Transverse colon (tissue), 4 donors: Measurements from ENCODE around the gene CCM2L. TPM values are rescaled to one million over a fixed set of nuclear protein-coding genes. Genes with fewer than 3 reads are reported as not detected.

Experiments used
- DNase-seq: peaks from one replicate; pipeline ENCODE4 v3.0.0-alpha.2; 2019
- H3K27ac ChIP-seq, 4 donors: fragments of 200-600 bp; sonication (generic); 2 replicates each; pipeline ENCODE4 v1.5.1; 2016 to 2018; ENCODE audit warnings: inconsistent platforms in 4 of 4
- H3K27me3 ChIP-seq: fragments of 200-600 bp; sonication (generic); 2 replicates; pipeline ENCODE4 v1.5.1; 2017; ENCODE audit warnings: inconsistent platforms
- H3K36me3 ChIP-seq, 4 donors: fragments of 200-600 bp; sonication (generic); 2 replicates each; pipeline ENCODE4 v1.5.1; 2017 to 2019; ENCODE audit warnings: inconsistent platforms in 4 of 4
- H3K4me1 ChIP-seq, 4 donors: fragments of 200-600 bp; sonication (generic); 2 replicates each; pipeline ENCODE4 v1.5.1; 2017 to 2020; ENCODE audit warnings: inconsistent platforms in 4 of 4
- H3K4me3 ChIP-seq, 4 donors: fragments of 200-600 bp; sonication (generic); 1 replicate in 1 of 4; 2 replicates in 3 of 4; pipeline versions ENCODE4 v1.5.1 to v1.6.1; 2017 to 2019; ENCODE audit warnings: inconsistent platforms in 4 of 4
- H3K9me3 ChIP-seq, 2 donors: fragments of 200-600 bp; sonication (generic); 2 replicates each; pipeline ENCODE4 v1.5.1; 2017 to 2019; ENCODE audit warnings: inconsistent platforms in 2 of 2
- CTCF ChIP-seq, 5 experiments: fragments of 200-600 bp in 3 of 5; fragments of 450-650 bp in 2 of 5; sonication (generic) in 3 of 5; IDR thresholded peaks; 1 replicate in 2 of 5; 2 replicates in 3 of 5; pipeline ENCODE4 v1.5.1; 2016 to 2017; ENCODE audit warnings: antibody characterized with exemption in 5 of 5, inconsistent platforms in 3 of 5, mild to moderate bottlenecking in 2 of 5, moderate library complexity in 1 of 5
- EP300 ChIP-seq: sonication (generic); formaldehyde crosslinking; IDR thresholded peaks from one replicate; pipeline ENCODE4 v1.6.1; 2017; ENCODE audit warnings: antibody characterized with exemption, low read depth
- POLR2A ChIP-seq: fragments of 450-650 bp; IDR thresholded peaks from one replicate; pipeline ENCODE4 v1.6.1; 2016; ENCODE audit warnings: antibody characterized with exemption, mild to moderate bottlenecking, moderate library complexity
- POLR2AphosphoS5 ChIP-seq, 3 donors: sonication (generic); formaldehyde crosslinking; IDR thresholded peaks; one replicate each; pipeline ENCODE4 v1.6.1; 2016; ENCODE audit warnings: antibody characterized with exemption in 3 of 3
- WGBS, 2 donors: methylation state at CpG; one replicate each; pipeline ENCODE4 v1.1.5; 2018; ENCODE audit warnings: low coverage in 1 of 2; 5-methylcytosine and 5-hydroxymethylcytosine counted together
- in situ Hi-C, 4 donors: fragments of 200-750 bp; cut with MboI; loops; one replicate each; pipeline versions ENCODE4 v1.15.0 to v1.15.1; 2017; ENCODE audit warnings: low sequenced_read_pairs in 3 of 4, low pct_ligation_motif_present in 1 of 4, low pct_unique_long_range_greater_than_20kb in 1 of 4
- intact Hi-C: fragments of 100-400 bp; cut with DNase I; formaldehyde crosslinking; loops from one replicate; pipeline ENCODE4 v1.15.1; 2023; ENCODE audit warnings: low total_unique reads
- total RNA-seq, 4 donors: library from RNA; depleted of rRNA; stranded (reverse); fragments of >200 nt; gene quantifications; one replicate each; pipeline ENCODE4 v1.1.0, GENCODE V29; 2016

The CCM2L gene
- total RNA-seq, 4 donors from 2014 or later, result 1.7 to 4.9 (median 3.0) TPM

- Histone ChIP-seq H3K4me3 (no peak overlapping the region), H3K4me1 (no peaks in the 10 kb centered on the region), H3K9me3 (no peaks in the 10 kb centered on the region), H3K36me3 (no peaks in the 10 kb centered on the region), H3K27ac (peak overlapping the region in 1 of 4 donors; percentile 12), H3K27me3 (peaks cover 6% of the 10 kb centered on the region)
- no peak for DNase-seq
- TF ChIP-seq CTCF (IDR thresholded peaks at IDR 0.05) (no peak), POLR2AphosphoS5 (IDR thresholded peaks at IDR 0.05) (no peak), EP300 (no peak), POLR2A (no peak)
- in situ Hi-C loops, result no loop called here
- 96 to 100% methylated on average over 2 of the region's 2 CpGs for WGBS, 2 donors
- intact Hi-C loops, result no loop called here
Measured at GRCh38 chr20:32068174-32068573, 57.9 kb downstream of the CCM2L start.

DNA sequence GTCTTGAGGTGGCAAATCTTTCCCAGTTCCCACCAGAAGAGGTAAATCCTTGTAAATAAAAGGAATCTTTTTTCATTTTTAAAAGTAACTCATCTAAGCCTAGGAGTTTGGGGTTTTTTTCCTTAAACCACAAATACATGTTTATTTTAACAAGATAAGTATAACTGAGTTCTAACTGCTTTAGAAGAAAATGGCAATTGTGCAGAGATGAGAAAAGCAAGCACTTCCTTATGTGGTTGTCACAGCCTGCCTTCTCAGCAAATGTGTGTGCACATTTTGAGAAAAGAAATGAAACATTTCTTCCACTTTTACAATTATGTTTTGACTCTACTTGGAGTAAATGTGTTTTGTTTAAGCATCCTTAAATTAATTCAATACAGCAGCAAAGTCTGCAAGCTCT, 59.5 kb downstream of the CCM2L start:
- DNase-seq, result no peak
- Histone ChIP-seq H3K36me3 (no peaks in the 10 kb centered on the region), H3K27ac (no peak overlapping the region), H3K9me3 (no peaks in the 10 kb centered on the region), H3K4me1 (no peaks in the 10 kb centered on the region), H3K4me3 (no peak overlapping the region), H3K27me3 (peaks cover 6% of the 10 kb centered on the region)
- intact Hi-C loops, result no loop called here
- TF ChIP-seq CTCF (IDR thresholded peaks at IDR 0.05), result no peak
- TF ChIP-seq POLR2AphosphoS5 (IDR thresholded peaks at IDR 0.05), result no peak
- TF ChIP-seq EP300, result no peak
- no peak for TF ChIP-seq POLR2A
- in situ Hi-C loops, result no loop called here

DNA sequence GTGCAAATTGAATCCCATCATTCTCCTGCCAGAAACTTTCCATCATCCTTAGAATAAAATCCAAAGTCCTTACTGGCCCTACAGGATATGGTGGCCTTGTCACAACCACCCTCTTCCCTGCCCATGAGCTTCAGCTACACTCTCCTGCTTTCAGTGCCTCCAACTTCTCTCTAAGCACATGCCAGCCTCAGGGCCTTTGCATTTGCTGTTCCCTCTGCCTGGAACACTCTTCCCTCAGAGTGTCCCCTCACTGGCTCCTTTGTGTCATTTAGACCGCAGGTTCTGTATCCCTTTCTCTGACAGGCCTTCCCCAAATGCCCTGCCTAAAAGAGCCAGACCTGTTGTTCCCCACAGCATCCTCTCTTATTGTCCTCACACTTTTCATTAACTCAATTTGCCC, 60.0 kb downstream of the CCM2L start:
- no peak for TF ChIP-seq EP300
- TF ChIP-seq CTCF (IDR thresholded peaks at IDR 0.05), result no peak
- TF ChIP-seq POLR2A, result no peak
- TF ChIP-seq POLR2AphosphoS5 (IDR thresholded peaks at IDR 0.05), result no peak
- Histone ChIP-seq H3K4me3 (no peak overlapping the region), H3K36me3 (no peaks in the 10 kb centered on the region), H3K27me3 (peaks cover 6% of the 10 kb centered on the region), H3K27ac (no peak overlapping the region), H3K4me1 (no peaks in the 10 kb centered on the region), H3K9me3 (no peaks in the 10 kb centered on the region)
- no peak for DNase-seq
- 79 to 89% methylated on average over 1 of the region's 1 CpG for WGBS, 2 donors
- in situ Hi-C loops (no loop called here), intact Hi-C loops (no loop called here)

- no peak for TF ChIP-seq CTCF (IDR thresholded peaks at IDR 0.05)
- TF ChIP-seq POLR2AphosphoS5 (IDR thresholded peaks at IDR 0.05), result no peak
- TF ChIP-seq EP300, result no peak
- TF ChIP-seq POLR2A, result no peak
- 32 to 42% methylated on average over 4 of the region's 4 CpGs for WGBS, 2 donors
- intact Hi-C loops (no loop called here), in situ Hi-C loops (no loop called here)
- no peak overlapping the region for H3K4me3 ChIP-seq
- H3K27me3 ChIP-seq, result peaks cover 6% of the 10 kb centered on the region
- no peaks in the 10 kb centered on the region for H3K36me3 ChIP-seq
- no peaks in the 10 kb centered on the region for H3K4me1 ChIP-seq
- H3K9me3 ChIP-seq, result no peaks in the 10 kb centered on the region
- no peak overlapping the region for H3K27ac ChIP-seq
- DNase-seq, result no peak
Measured at GRCh38 chr20:32070690-32071213, 60.5 kb downstream of the CCM2L start.
